GM19351 (cell line): ENCODE measurements around the gene CDK17.
"Not testable (repeated sequence)": the region's sequence is repeated elsewhere in the genome, so short reads cannot be mapped to it uniquely, and the experiment has no call there.

Experiments
- ATAC-seq: cut with Tn5 transposase; IDR thresholded peaks from one replicate; pipeline ENCODE4 v1.9.1; 2021; ENCODE audit warnings: mild to moderate bottlenecking, moderate library complexity; ENCODE audit not compliant: unreplicated experiment

The CDK17 gene

DNA sequence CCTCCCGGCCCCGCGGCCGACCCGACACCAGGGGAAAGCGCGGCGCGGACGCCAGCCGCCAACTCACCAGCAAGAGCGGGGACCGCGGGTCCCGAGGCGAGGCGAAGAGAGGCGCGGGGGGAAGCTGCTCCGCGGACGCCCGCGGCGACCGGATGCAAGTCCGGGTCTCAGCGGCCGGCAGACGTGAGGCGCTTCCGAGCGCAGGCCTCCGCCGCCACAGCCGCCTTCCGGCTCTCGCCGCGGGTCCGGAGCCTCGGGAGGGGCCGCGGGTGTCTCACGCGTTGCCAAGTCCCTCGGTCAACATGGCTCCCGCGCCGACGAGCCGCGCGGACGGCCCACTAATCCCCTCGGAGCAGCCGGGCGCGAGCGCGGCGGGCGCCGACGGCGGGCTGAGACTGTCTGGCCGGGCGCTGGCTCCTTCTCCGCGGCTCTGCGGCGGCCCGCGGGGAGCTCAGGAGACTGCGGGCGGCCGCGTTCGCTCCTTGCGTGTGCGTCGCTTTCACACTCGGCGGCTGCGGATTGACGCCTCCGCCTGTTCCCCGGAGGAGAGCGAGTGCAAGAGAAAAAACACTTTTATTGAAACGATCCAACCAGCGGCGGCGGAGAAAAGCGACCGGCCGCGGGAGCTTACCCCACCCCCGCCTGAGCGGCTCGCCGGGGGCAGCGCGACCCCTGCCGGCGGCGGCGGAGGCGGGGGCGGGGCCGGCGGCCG, at the start of gene CDK17:
Gene CDK17 (minus strand): TSS at position 521 of the 712 bp plus-strand sequence. CDS start 65,603 bp downstream, outside the sequence.
- peak; percentile 37 for ATAC-seq

DNA sequence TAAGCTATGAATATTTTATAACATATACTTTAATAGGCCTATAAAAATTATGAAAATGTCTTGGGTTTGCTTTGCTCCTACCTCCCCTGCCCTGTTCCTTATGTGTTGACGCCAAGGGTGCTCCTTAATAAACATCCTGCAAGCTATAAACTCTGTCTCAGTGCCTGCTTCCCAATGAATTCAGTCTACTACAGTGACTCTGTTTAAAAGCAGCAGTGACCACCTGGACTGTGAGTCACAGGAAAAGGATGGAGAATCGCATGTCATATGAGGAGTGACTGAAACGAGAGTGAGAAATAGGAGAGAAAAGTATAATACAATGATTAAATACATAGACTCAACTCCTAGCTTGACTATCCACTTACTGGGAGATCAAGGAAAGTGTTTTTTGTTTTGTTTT, 48.1 kb upstream of the CDK17 start:
- ATAC-seq = no peak

DNA sequence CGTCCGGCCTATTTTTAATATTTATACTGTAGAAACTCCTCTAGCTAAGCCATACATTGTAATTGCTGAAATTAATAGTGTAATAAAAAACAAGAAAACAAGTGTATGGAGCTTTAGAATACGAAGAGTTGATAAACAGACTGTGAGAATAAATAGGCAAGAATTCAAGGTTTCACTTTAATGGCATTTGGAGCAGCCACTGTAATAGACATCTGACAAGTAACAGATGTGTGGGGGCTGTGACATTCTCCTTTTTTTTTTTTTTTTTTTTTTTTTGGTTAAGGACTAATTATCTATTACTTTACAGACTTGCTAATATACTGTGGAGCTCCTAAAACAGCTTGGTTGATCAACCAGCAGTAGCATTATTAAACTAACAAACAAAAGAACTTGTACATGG, 47.0 kb upstream of the CDK17 start:
- no peak for ATAC-seq

DNA sequence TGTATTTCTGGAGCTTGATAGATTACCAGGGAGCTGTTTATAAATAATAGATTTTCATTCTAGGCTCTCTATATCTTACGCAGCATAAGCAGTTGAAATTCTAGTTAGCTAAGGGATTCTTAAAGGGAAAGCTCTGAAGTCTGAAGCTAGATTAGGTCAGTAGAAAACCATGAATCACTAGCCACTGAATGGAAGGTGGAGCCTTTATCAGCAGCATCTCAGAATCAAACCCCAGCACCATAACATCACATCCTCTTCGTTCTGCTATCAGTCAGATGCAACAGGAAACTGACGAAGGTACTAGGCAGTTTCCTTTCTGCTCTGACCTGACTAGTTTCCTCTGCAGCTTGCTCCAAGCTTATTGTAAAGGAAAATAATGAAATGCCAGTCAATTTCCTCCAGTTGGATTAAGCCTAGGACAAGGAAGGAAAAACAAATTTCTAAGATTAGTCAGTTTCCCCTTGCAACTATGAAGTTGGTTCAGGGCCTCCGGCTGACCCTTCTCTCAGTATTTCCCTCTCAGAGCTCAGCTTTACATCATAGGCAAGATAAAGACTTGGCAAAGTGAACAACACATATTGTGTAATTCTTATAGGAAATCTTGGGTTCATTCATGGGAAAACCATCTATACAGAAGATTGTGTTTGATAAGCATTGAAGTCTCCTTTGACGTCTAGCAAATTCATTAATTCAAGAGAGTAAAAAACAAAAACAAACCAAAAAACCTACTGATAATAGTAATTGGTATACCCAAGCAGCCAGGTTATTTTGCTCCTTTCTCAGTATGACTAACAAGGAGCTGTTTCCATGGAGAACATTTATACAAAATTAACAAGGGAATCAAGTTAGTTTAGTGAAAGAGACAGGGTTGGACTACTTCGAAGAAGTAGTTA, 45.7 kb upstream of the CDK17 start:
- ATAC-seq = peak; percentile 99

DNA sequence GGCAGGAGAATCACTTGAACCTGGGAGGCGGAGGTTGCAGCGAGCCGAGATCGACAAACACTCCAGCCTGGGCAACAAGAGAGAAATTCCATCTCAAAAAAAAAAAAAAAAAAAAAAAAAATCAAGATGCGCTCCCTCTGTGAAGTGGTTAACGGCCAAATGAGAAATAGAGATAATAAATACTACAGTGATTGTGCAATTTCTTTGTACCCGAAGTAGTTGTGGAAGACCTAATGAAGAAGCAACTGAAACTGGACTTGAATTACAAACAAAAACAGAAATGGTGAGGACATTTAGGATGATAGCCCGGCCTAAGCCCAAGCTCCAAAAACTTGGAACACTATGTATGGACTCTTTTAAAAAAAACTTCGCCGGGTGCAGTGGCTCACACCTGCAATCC, 44.2 kb upstream of the CDK17 start:
- ATAC-seq = no peak

DNA sequence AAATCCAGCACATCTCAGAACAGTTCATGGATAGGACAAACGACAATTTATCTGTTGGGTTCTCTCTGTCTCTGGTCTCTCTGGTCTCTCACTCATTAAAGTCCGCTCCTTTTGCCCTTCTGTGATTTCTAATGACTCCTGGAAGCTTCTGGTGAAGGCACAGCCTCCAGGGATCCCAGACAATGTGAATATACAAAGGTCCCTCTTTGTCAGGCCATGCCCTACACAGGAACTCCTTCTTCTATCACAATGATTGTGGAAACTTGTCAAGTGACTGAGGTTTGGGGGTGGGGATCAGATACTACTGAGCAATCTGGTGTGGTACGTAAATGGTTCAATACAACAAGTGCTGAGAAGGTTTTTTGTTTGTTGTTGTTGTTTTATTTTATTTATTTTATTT, 42.7 kb upstream of the CDK17 start:
- no peak for ATAC-seq

DNA sequence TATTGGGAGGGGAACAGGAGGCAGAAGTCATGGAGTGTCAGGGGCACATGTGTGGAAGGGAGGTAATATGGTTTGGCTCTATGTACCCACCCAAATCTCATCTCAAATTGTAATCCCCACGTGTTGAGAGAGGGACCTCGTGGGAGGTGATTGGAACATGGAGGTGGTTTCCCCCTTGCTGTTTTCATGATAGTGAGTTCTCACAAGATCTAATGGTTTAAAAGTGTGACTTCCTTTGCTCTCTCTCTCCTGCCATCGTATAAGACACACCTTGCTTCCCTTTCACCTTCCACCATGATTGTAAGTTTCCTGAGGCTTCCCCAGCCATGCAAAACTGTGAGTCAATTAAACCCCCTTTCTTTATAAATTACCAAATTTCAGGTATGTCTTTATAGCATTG, 41.6 kb upstream of the CDK17 start:
- no peak for ATAC-seq

DNA sequence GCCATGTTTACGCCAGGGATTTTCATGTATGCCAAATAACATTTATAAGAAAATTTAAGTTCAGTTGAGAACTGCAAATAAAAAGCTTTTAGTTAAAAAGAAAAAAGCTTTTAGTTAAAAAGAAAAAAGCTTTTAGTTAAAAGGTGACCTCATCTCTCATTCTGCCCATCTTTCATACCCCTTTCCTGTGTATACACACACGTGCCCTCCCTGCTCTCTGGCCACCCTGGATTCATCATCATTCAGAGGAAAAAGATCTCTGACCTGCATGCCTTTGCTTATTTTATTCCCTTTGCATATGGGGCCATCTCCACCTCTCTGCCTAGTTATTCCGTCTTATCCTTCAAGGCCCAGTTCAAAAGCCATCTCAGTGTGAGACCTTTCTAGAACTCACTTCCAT, 38.1 kb upstream of the CDK17 start:
- ATAC-seq = no peak

DNA sequence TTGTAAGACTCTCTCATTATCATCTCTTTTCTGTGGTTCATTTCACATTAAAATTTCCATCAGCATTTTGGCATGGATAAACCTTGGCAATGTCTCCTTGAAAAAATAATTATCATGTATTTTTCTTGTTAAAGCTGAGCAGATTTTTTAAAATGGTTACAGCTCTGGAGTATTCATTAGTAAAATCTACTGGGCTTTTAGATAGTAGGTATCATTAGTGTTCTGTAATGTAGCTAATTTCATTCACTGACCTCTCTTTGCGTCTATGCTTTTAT, 36.9 kb upstream of the CDK17 start:
- no peak for ATAC-seq

DNA sequence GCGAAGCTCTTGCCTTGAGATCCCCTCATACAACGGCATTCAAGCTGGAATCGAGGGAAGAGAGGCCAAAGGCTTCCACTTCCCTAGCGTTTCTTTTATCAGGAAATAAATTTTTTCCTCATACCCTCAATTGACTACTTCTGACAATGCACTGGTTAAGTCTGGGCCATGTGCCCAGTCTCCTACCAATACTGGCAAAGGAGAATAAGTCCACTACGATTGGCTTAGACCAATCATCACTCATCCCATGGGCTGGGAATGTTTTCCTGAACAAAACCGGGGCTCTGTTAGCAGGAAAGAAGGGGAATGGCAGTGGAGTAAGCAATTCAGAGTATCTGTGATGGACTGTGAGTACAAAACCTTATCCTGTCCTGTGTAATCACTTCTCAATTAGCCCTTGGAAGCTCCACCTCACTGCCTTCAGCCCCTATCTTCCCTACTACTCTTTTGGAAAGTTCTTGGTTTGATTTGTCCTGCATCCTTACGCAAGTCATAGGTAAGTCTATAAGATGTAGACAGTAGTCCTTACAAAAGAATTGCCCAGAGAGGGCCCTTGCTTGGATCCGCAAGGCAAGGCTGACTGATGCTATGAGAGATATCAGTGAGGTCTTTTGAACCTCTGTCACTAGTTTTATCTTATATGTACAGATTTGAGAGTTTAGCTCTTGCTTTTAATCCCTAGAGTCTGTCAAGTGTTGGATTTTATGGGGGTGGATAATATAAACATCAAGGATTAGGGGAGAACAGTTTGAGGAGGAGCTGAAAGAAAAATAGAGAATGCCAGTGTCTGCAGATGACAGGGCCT, 36.3 kb upstream of the CDK17 start:
- ATAC-seq = no peak

DNA sequence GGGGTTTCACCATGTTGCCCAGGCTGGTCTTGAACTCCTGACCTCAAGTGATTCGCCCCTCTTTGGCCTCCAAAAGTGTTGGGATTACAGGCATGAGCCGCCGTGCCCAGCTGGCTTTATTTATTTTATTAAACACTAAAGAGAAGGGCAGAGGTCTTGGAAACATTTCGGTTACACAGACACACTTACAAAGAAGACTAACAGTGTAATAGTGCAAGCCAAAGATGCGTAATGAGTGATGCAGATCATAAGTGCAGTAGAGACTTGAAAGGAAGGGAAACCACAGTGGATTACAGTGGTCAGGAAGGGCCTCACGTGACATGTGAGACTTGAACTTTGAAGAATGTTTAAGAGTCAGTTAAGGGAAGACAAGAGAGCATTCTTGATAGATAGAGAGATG, 33.9 kb upstream of the CDK17 start:
- peak; percentile 96 for ATAC-seq

DNA sequence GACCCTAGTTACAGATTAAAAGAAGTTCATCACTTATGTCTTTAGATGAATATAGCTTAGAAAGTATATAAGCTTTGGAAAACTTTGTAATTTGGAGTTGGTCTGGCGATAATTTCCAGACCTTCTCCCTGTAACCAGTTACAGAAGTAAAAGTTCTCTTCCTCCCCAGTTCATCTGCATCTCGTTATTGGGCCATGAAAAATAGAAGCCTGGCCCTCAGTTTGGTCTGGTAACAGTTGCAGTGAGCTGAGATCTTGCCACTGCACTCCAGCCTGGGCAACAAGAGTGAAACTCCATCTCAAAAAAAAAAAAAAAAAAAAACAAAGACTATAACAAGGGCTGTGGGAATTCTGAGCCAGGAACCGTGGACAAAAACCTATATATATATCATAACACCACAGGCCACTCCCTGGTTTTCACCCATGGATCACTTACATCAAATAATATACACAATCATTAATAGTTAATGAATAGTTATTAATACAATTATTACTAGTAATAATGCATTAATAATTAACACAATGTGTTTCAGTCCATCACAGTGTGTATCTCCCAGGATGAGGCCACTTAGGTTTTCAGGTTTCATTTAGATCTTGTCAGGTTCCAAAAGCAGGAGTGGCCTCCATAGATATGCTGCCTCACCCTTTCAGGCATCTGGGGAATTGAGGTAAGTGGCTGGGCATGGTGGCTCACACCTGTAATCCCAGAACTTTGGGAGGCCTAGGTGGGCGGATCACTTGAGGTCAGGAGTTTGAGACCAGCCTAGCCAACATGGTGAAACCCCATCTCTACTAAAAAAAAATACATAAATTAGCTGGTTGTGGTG, 32.5 kb upstream of the CDK17 start:
- ATAC-seq = not testable (repeated sequence)

DNA sequence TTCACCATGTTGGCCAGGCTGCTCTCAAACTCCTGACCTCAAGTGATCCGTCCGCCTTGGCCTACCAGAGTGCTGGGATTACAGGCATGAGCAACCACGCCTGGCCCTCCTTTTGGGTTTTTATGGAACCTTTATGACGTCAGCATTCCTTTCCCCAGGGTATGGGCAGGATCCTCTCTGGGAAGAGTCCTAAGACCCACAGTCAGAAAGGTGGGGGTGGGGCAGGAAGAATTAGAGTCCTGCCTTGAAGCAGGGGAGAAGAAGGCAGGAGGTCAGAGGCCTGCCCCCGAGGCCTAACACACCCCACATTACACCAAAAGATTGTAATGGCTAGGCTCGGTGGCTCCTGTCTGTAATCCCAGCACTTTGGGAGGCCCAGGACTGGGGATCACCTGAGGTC, 30.8 kb upstream of the CDK17 start:
- ATAC-seq = no peak

DNA sequence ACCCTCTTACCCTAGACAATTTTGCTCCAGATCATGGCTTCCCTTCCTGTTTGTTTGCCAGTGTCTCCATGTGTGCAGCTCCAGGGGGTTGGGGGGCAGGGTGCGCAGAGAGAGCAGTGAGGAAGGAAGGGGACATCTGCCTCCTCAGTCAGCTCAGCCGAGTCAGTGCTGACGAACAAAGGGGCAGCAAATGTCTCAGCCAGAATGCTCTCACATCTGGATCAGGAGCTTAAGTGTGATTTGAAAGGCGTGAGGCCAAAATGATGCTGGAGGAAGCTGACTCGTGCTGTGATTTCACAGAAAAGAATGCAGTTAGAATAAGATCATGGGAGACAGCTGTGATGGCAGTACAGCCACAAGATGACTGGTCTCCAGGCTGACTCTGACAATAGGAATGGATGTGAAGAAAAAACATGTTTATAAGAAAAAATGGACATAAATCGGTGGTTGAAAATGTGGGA, 27.1 kb upstream of the CDK17 start:
- ATAC-seq = no peak

DNA sequence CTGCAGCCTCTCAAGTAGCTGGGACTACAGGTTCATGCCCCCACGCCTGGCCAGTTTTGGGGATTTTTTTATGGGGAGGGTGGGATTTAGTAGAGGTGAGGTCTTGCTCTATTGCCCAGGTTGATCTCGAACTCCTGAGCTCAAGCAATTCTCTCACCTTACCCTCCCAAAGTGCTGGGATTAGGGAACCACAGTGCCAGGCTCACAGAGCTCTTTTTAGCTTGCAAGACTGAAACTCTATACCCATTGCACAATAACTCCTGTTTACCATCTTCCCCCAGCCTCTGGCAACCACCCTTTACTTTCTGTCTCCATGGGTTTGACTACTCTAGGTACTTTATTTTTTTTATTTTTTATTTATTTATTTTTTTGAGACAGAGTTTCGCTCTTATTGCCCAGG, 25.7 kb upstream of the CDK17 start:
- no peak for ATAC-seq

DNA sequence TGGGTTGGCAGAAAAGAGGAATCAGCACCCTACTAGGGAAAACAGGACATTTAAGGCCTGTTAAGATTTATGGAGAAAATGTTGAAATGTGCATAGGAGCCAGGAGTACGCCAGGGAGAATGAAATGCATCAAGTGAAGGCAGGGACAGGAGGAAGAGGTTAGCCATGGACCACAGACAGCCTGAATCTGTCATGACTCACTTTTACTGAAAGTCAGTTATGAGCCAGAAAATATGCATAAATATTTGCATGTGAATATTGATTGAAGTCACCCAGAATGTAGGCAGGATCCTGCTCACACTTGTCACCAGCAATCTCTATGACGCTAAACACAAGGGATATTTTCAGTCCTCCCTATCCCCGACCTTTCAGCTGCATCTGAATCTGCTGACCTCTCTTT, 25.1 kb upstream of the CDK17 start:
- peak; percentile 81 for ATAC-seq

DNA sequence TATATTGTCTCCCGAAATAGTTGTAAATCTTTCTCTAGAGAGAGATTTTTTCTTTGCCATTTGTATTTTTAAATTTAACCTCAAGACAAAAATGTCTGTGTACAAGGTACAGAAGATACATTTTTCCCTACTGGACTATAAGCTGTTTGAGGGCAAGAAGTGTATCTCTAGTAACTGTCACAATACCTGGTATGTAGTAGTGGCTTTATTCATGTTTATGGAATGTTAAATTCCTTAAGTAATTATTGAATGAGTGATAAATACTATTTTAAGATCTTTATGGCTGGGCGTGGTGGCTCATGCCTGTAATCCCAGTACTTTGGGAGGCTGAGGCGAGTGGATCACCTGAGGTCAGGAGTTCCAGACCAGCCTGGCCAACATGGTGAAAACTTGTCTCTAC, 24.4 kb upstream of the CDK17 start:
- no peak for ATAC-seq

DNA sequence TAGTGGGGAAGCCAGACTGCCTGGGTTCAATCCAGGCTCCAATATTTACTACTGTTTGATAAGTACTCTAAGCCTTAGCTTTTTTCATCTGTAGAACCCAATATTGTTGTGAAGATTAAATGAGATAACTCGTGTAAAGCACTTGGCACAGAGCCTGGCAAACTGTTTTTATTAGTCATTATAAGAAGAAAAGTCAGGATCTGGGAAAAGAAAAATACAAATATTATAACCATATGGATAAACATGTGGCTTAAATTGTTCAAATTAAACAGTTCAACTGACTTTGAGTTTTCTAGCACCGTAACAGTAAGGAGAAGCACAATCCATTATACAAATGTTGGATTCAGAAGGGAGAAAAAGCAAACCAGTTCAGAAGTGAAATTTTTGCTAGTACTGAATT, 22.0 kb upstream of the CDK17 start:
- no peak for ATAC-seq

DNA sequence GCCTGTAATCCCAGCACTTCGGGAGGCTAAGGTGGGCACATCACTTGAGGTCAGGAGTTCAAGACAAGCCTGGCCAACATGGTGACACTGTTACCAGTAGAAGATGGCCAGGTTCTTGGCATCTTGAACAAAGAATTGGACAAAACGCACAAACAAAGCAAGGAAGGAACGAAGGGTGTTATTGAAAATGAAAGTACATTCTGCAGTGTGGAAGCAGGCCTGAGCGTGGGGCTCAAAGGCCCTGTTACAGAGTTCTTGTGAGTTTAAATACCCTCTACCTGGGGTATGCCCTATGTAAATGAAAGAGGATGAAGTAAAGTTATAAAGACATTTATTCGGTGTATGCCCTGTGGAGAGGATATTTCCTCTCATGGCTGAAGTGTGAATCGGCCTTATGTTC, 20.8 kb upstream of the CDK17 start:
- ATAC-seq = no peak

DNA sequence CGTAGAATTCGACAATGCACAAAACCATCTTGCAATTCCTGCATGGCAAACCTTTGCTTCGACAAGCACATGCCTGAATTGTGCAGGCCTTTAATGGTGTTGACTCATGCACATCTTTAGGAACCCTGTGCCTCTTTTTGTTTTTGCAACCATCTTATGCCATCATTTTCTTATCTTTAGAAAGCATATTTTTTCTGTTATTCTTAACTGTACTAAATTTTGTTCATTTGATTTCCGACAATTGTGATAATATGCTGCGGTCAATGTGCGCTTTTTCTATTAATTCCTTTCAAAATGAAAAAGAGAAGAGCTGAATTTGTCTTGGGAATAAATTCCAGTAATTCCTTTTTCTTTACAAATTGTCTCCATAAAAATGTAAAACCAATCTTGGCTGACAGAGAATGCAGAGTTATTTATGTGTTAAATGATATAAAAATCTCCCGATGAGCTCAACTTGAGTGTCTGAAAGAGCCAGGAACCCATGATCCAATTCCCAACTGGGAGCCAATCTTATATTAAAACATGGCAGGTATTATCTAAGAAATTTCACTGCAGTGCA, 20.1 kb upstream of the CDK17 start:
- ATAC-seq = peak; percentile 1
